Esophagus squamous epithelium (tissue), 4 donors: Measurements from ENCODE around the gene PTPRM.

Source experiments
- POLR2A ChIP-seq, 4 donors: fragments of 450-650 bp; IDR thresholded peaks; one replicate each; pipeline ENCODE4 v1.6.1; 2017; ENCODE audit warnings: antibody characterized with exemption in 4 of 4, mild to moderate bottlenecking in 4 of 4, moderate library complexity in 3 of 4
- TF ChIP-seq, protein P1 (sequence below), 6 experiments: fragments of 450-650 bp in 4 of 6; fragments of 200-600 bp in 2 of 6; sonication (generic) in 2 of 6; IDR thresholded peaks; one replicate each; pipeline ENCODE4 v1.5.1; 2016 to 2019; ENCODE audit warnings: antibody characterized with exemption in 6 of 6, mild to moderate bottlenecking in 4 of 6, moderate library complexity in 4 of 6

DNA sequence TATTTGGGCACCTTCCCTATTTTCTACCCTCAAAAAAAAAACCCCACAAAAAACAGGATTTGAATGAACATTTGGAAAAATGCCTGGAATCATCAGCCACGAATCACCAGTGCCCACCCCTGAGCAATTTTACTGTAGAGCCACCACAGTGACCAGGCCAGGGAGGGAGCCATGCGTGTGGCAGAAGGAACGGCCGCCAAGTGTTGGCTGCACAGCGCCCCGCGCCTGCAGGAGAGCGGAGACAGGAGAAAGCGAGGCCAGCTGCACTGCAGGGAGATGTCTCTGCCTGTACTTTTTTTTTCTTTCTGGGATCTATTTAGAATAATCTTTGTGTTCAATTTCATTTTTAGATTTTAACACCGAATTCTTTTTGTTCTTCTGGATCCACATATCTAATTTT, 772.8 kb downstream of the PTPRM start:
- TF ChIP-seq, protein P1, sequence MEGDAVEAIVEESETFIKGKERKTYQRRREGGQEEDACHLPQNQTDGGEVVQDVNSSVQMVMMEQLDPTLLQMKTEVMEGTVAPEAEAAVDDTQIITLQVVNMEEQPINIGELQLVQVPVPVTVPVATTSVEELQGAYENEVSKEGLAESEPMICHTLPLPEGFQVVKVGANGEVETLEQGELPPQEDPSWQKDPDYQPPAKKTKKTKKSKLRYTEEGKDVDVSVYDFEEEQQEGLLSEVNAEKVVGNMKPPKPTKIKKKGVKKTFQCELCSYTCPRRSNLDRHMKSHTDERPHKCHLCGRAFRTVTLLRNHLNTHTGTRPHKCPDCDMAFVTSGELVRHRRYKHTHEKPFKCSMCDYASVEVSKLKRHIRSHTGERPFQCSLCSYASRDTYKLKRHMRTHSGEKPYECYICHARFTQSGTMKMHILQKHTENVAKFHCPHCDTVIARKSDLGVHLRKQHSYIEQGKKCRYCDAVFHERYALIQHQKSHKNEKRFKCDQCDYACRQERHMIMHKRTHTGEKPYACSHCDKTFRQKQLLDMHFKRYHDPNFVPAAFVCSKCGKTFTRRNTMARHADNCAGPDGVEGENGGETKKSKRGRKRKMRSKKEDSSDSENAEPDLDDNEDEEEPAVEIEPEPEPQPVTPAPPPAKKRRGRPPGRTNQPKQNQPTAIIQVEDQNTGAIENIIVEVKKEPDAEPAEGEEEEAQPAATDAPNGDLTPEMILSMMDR (IDR thresholded peaks at IDR 0.05), result no peak
- TF ChIP-seq POLR2A (IDR thresholded peaks at IDR 0.05), result no peak
